Measurements from ENCODE around the gene MAPK14.

DNA sequence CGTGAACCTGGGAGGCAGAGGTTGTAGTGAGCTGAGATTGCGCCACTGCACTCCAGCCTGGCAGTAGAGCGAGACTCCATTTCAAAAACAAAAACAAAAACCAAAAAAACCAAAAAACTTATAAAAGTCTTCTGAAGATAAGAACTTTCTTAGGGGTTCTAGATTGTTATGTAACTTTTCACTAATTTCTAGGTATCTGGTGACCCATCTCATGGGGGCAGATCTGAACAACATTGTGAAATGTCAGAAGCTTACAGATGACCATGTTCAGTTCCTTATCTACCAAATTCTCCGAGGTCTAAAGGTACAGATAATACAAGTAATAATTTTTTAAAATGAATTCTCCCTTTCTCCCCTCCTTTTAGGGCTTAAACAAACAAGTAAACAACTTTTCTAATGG lies 45.1 kb downstream of the MAPK14 start:
- TF ChIP-seq, protein P1, sequence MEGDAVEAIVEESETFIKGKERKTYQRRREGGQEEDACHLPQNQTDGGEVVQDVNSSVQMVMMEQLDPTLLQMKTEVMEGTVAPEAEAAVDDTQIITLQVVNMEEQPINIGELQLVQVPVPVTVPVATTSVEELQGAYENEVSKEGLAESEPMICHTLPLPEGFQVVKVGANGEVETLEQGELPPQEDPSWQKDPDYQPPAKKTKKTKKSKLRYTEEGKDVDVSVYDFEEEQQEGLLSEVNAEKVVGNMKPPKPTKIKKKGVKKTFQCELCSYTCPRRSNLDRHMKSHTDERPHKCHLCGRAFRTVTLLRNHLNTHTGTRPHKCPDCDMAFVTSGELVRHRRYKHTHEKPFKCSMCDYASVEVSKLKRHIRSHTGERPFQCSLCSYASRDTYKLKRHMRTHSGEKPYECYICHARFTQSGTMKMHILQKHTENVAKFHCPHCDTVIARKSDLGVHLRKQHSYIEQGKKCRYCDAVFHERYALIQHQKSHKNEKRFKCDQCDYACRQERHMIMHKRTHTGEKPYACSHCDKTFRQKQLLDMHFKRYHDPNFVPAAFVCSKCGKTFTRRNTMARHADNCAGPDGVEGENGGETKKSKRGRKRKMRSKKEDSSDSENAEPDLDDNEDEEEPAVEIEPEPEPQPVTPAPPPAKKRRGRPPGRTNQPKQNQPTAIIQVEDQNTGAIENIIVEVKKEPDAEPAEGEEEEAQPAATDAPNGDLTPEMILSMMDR (IDR thresholded peaks at IDR 0.05; ENCODE audit: insufficient read depth, low read length), result no peak
- TF ChIP-seq GABPA (IDR thresholded peaks at IDR 0.05; ENCODE audit: low read depth) (no peak), POLR2AphosphoS5 (IDR thresholded peaks at IDR 0.05; ENCODE audit: low read depth) (no peak)
- TF ChIP-seq, protein P2, sequence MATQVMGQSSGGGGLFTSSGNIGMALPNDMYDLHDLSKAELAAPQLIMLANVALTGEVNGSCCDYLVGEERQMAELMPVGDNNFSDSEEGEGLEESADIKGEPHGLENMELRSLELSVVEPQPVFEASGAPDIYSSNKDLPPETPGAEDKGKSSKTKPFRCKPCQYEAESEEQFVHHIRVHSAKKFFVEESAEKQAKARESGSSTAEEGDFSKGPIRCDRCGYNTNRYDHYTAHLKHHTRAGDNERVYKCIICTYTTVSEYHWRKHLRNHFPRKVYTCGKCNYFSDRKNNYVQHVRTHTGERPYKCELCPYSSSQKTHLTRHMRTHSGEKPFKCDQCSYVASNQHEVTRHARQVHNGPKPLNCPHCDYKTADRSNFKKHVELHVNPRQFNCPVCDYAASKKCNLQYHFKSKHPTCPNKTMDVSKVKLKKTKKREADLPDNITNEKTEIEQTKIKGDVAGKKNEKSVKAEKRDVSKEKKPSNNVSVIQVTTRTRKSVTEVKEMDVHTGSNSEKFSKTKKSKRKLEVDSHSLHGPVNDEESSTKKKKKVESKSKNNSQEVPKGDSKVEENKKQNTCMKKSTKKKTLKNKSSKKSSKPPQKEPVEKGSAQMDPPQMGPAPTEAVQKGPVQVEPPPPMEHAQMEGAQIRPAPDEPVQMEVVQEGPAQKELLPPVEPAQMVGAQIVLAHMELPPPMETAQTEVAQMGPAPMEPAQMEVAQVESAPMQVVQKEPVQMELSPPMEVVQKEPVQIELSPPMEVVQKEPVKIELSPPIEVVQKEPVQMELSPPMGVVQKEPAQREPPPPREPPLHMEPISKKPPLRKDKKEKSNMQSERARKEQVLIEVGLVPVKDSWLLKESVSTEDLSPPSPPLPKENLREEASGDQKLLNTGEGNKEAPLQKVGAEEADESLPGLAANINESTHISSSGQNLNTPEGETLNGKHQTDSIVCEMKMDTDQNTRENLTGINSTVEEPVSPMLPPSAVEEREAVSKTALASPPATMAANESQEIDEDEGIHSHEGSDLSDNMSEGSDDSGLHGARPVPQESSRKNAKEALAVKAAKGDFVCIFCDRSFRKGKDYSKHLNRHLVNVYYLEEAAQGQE (IDR thresholded peaks at IDR 0.05; ENCODE audit: insufficient replicate concordance, low read depth), result no peak
